C4-2B (cell line): ENCODE measurements around the gene MAB21L3.

Experiments
- ZFX ChIP-seq: fragments of 450-650 bp; IDR thresholded peaks from 2 replicates; pipeline ENCODE4 v1.6.1; 2017
- TF ChIP-seq, protein P1 (sequence below): fragments of 450-650 bp; conservative IDR thresholded peaks from 2 replicates; pipeline ENCODE4 v1.5.1; 2017; ENCODE audit warnings: mild to moderate bottlenecking

DNA sequence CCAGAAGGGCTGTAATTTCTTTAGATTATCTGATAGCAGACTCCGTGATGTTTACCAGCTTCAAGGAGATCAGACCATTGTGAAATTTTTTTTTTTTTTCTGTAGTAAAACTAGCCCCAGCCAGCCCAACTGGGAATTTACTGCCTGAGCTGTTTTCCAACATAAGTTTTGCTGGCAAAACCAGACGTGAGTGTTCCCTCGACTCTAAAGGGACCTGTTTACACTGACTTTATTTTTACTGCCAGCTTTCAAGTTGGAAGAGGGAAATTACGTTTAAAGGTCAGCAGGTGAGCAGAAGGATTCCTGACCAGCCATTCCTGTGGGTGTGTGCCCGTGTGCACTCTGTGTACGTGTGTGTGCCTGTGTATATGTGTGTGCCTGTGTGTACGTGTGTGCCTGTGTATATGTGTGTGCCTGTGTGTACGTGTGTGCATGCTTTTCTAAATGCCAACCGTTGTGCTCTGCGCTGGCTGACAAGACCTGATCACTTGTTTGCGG is 374 bp downstream of the MAB21L3 start:
- TF ChIP-seq, protein P1, sequence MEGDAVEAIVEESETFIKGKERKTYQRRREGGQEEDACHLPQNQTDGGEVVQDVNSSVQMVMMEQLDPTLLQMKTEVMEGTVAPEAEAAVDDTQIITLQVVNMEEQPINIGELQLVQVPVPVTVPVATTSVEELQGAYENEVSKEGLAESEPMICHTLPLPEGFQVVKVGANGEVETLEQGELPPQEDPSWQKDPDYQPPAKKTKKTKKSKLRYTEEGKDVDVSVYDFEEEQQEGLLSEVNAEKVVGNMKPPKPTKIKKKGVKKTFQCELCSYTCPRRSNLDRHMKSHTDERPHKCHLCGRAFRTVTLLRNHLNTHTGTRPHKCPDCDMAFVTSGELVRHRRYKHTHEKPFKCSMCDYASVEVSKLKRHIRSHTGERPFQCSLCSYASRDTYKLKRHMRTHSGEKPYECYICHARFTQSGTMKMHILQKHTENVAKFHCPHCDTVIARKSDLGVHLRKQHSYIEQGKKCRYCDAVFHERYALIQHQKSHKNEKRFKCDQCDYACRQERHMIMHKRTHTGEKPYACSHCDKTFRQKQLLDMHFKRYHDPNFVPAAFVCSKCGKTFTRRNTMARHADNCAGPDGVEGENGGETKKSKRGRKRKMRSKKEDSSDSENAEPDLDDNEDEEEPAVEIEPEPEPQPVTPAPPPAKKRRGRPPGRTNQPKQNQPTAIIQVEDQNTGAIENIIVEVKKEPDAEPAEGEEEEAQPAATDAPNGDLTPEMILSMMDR: no peak
- TF ChIP-seq ZFX: no peak
